Upper lobe of left lung (tissue), 4 donors: ENCODE data around the gene HLA-DPB1.

Experiments
- EP300 ChIP-seq, 4 donors: sonication (generic); formaldehyde crosslinking; IDR thresholded peaks; one replicate each; pipeline ENCODE4 v1.5.1; 2017; ENCODE audit warnings: antibody characterized with exemption in 4 of 4, control low read depth in 2 of 4
- POLR2A ChIP-seq, 4 donors: fragments of 450-650 bp; IDR thresholded peaks; one replicate each; pipeline ENCODE4 v1.5.1; 2016 to 2017; ENCODE audit warnings: antibody characterized with exemption in 4 of 4, mild to moderate bottlenecking in 2 of 4
- POLR2AphosphoS5 ChIP-seq, 2 donors: sonication (generic); formaldehyde crosslinking; IDR thresholded peaks; one replicate each; pipeline ENCODE4 v1.5.1; 2017; ENCODE audit warnings: antibody characterized with exemption in 2 of 2
- TF ChIP-seq, protein P1 (sequence below), 6 experiments: fragments of 450-650 bp in 4 of 6; fragments of 200-600 bp in 2 of 6; sonication (generic) in 2 of 6; IDR thresholded peaks; one replicate each; pipeline ENCODE4 v1.5.1; 2016 to 2019; ENCODE audit warnings: antibody characterized with exemption in 6 of 6

DNA sequence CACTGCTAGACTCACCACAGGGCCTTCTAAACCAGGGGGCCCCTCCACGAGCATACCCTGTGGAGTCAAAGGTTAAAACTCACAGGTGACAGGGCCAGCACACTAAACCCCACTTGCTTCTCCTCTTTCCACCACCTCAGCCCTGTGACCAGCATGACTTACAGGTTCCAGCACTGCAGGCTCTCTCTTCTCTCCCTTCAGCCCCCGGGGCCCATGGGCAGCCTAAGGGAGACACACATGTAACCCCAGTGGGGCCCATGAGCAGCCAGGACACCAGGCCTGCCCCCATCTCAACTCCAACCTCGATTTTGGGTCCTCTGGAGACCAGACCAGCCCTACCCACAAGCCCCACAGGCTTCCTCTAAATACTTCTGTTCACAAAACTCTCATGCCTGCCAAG is 28.0 kb downstream of the HLA-DPB1 start:
- no peak for TF ChIP-seq POLR2AphosphoS5 (IDR thresholded peaks at IDR 0.05)
- no peak for TF ChIP-seq POLR2A (IDR thresholded peaks at IDR 0.05)
- TF ChIP-seq, protein P1, sequence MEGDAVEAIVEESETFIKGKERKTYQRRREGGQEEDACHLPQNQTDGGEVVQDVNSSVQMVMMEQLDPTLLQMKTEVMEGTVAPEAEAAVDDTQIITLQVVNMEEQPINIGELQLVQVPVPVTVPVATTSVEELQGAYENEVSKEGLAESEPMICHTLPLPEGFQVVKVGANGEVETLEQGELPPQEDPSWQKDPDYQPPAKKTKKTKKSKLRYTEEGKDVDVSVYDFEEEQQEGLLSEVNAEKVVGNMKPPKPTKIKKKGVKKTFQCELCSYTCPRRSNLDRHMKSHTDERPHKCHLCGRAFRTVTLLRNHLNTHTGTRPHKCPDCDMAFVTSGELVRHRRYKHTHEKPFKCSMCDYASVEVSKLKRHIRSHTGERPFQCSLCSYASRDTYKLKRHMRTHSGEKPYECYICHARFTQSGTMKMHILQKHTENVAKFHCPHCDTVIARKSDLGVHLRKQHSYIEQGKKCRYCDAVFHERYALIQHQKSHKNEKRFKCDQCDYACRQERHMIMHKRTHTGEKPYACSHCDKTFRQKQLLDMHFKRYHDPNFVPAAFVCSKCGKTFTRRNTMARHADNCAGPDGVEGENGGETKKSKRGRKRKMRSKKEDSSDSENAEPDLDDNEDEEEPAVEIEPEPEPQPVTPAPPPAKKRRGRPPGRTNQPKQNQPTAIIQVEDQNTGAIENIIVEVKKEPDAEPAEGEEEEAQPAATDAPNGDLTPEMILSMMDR (IDR thresholded peaks at IDR 0.05): no peak
- no peak for TF ChIP-seq EP300 (IDR thresholded peaks at IDR 0.05)
